OCI-LY7 (cell line): ENCODE measurements around the gene ZNF469. TPM values are rescaled to one million over a fixed set of nuclear protein-coding genes. Genes with fewer than 3 reads are reported as not detected.

ENCODE experiments used
- BruUV-seq: library from RNA; stranded (reverse); fragments of 400-500 nt; replicated peaks from 2 replicates; lab custom pipeline; 2021; lab: Mats Ljungman, UMichigan
- CTCF ChIA-PET: fragments of 300-600 bp; sonication (Branson Sonifier 250); formaldehyde crosslinking; loops from one replicate; lab custom pipeline; 2022; ENCODE audit warnings: antibody characterized with exemption; ENCODE audit not compliant: unreplicated experiment; lab: Charles Lee
- POLR2A ChIA-PET: fragments of 300-600 bp; sonication (Branson Sonifier 250); formaldehyde crosslinking; loops from one replicate; lab custom pipeline; 2022; ENCODE audit warnings: antibody characterized with exemption; lab: Charles Lee
- DNase-seq: peaks from one replicate; pipeline ENCODE4 v3.0.0-alpha.2; 2015; ENCODE audit warnings: low spot score
- H2AFZ ChIP-seq: fragments of 200-600 bp; sonication (generic), shearing (Covaris generic); 2 replicates; pipeline ENCODE4 v1.6.1; 2014; ENCODE audit warnings: mild to moderate bottlenecking, antibody characterized with exemption, low read length, moderate library complexity
- H3K27ac ChIP-seq: fragments of 200-600 bp; sonication (generic); 2 replicates; pipeline ENCODE4 v1.5.1; 2014; ENCODE audit warnings: mixed run types, low read depth, mild to moderate bottlenecking, moderate library complexity, low read length, inconsistent platforms; ENCODE audit not compliant: poor library complexity, severe bottlenecking
- H3K36me3 ChIP-seq: fragments of 200-600 bp; sonication (generic); 2 replicates; pipeline ENCODE4 v1.6.1; 2014; ENCODE audit warnings: mild to moderate bottlenecking, antibody characterized with exemption, low read length, moderate library complexity, mixed read lengths; ENCODE audit not compliant: insufficient read depth
- H3K4me1 ChIP-seq: fragments of 200-600 bp; sonication (generic); 2 replicates; pipeline ENCODE4 v1.5.1; 2014; ENCODE audit warnings: mild to moderate bottlenecking, low read length; ENCODE audit not compliant: insufficient read depth, poor library complexity, severe bottlenecking
- H3K4me2 ChIP-seq: fragments of 200-600 bp; sonication (generic); 2 replicates; pipeline ENCODE4 v1.6.1; 2014; ENCODE audit warnings: mild to moderate bottlenecking, low read length
- H3K4me3 ChIP-seq: fragments of 200-600 bp; sonication (generic); 2 replicates; pipeline ENCODE4 v1.5.1; 2014; ENCODE audit warnings: mild to moderate bottlenecking, low read depth, low read length; ENCODE audit not compliant: poor library complexity, severe bottlenecking
- H3K79me2 ChIP-seq: fragments of 200-600 bp; sonication (generic); 2 replicates; pipeline ENCODE4 v1.6.1; 2016; ENCODE audit warnings: low read depth, mild to moderate bottlenecking, low read length, moderate library complexity, mixed read lengths; ENCODE audit not compliant: insufficient read depth
- H3K9me2 ChIP-seq: fragments of 200-600 bp; sonication (generic); 2 replicates; pipeline ENCODE4 v1.6.1; 2016; ENCODE audit warnings: mild to moderate bottlenecking, low read length, mixed read lengths; ENCODE audit not compliant: insufficient read depth
- H3K9me3 ChIP-seq: fragments of 200-600 bp; sonication (generic); 2 replicates; pipeline ENCODE4 v1.6.1; 2014; ENCODE audit warnings: mild to moderate bottlenecking, mixed run types, low read length, mixed read lengths
- H4K20me1 ChIP-seq: fragments of 200-600 bp; sonication (generic); 2 replicates; pipeline ENCODE4 v1.6.1; 2014; ENCODE audit warnings: mild to moderate bottlenecking, antibody characterized with exemption, low read length, moderate library complexity, mixed read lengths; ENCODE audit not compliant: insufficient read depth
- EZH2phosphoT487 ChIP-seq: fragments of 200-600 bp; sonication (generic); IDR thresholded peaks from 2 replicates; pipeline ENCODE4 v1.6.1; 2018; ENCODE audit warnings: low read depth, borderline replicate concordance, mild to moderate bottlenecking, mixed run types, antibody characterized with exemption, low read length, moderate library complexity, mixed read lengths
- intact Hi-C: fragments of 100-400 bp; cut with micrococcal nuclease; formaldehyde crosslinking; loops from one replicate; pipeline ENCODE4 v1.10.0; 2022; ENCODE audit not compliant: unreplicated experiment
- total RNA-seq, 2 experiments: library from RNA; depleted of rRNA in 1 of 2; stranded (reverse); fragments of >200 nt in 1 of 2; shearing (Covaris generic) in 1 of 2; gene quantifications; 2 replicates each; pipeline ENCODE4 v1.2.3, GENCODE V29; 2014 to 2022
- TF ChIP-seq, protein P1 (sequence below): fragments of 200-600 bp; sonication (generic); conservative IDR thresholded peaks from 2 replicates; pipeline ENCODE4 v1.5.1; 2014; ENCODE audit warnings: mild to moderate bottlenecking, antibody characterized with exemption, low read length, moderate library complexity, mixed read lengths

Gene ZNF469
- total RNA-seq, 2 experiments from 2014 or later = under 0.01 TPM; not detected in 1

DNA sequence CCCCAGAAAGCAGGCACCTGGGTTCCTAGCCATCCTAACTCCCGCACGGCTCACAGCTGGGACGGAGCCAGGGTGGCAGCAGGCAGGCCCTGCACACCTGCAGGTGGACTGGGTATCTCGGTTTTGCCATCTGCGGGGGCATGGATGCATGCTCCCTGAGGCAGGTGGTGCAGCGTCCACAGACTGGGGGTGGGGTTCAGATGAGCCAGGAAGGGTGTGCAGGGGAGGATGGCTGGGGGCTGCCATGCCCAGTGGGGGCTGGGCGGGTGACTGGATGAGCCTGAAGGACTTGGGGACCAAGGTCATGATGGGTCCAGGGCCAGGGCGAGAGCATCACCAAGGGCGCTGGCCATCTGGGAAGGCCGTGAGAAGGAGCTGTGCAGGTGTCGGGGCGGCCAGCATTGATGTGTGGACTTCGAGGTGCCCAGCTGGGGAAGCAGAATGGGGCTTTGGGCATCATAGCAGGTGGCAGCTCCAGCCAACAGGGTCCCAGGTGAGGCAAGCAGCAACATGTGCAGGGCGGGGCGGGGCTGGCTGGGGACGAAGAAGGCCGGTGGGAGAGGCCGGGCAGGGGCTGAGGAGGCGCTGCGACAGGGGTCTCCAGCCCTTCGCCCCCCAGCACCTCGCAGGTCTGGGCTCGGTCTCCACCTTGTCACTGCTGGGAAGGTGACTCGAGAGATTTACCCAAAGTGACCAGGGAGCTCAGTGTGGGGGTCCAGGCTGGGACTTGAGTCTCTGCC lies 41.0 kb upstream of the ZNF469 start:
- CTCF ChIA-PET = no interaction called here
- POLR2A ChIA-PET = no interaction called here

DNA sequence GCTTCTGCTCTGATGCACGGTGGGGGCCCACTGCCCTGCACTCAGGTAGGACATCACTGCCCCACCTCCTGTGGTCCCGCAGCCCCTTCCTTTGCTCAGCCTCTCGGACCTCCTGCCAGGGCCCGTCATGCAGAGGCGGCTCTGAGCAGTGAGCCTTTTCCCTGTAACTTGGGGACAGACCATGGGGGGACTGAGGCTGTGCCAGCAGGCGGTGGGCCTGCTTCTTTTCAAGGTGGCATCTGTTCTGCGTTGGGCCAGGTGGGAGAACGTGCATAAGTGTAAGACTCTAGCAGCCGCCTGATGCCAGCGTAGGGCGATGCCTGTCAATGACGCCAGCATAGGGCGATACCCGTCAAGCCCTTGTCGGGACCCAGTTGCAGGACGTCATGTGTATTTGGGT lies 40.3 kb upstream of the ZNF469 start:
- Histone ChIP-seq H3K4me1 (peaks cover 3% of the 10 kb centered on the region), H3K4me3 (no peak overlapping the region), H3K79me2 (no peaks in the 10 kb centered on the region), H3K9me3 (no peaks in the 10 kb centered on the region), H3K27ac (no peak overlapping the region), H3K36me3 (no peaks in the 10 kb centered on the region), H2AFZ (no peak overlapping the region), H4K20me1 (no peaks in the 10 kb centered on the region), H3K9me2 (no peaks in the 10 kb centered on the region), H3K4me2 (no peak overlapping the region)
- no peak for TF ChIP-seq EZH2phosphoT487
- TF ChIP-seq, protein P1, sequence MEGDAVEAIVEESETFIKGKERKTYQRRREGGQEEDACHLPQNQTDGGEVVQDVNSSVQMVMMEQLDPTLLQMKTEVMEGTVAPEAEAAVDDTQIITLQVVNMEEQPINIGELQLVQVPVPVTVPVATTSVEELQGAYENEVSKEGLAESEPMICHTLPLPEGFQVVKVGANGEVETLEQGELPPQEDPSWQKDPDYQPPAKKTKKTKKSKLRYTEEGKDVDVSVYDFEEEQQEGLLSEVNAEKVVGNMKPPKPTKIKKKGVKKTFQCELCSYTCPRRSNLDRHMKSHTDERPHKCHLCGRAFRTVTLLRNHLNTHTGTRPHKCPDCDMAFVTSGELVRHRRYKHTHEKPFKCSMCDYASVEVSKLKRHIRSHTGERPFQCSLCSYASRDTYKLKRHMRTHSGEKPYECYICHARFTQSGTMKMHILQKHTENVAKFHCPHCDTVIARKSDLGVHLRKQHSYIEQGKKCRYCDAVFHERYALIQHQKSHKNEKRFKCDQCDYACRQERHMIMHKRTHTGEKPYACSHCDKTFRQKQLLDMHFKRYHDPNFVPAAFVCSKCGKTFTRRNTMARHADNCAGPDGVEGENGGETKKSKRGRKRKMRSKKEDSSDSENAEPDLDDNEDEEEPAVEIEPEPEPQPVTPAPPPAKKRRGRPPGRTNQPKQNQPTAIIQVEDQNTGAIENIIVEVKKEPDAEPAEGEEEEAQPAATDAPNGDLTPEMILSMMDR = no peak
- no TSS peak for BruUV-seq
- POLR2A ChIA-PET = no interaction called here
- intact Hi-C loops = no loop called here
- CTCF ChIA-PET = no interaction called here
- DNase-seq = no peak

More for the DNA sequence above, 41.0 kb upstream of the ZNF469 start:
- H3K36me3 ChIP-seq = no peaks in the 10 kb centered on the region
- H2AFZ ChIP-seq = no peak overlapping the region
- H4K20me1 ChIP-seq = no peaks in the 10 kb centered on the region
- no TSS peak for BruUV-seq
- intact Hi-C loops = no loop called here
- H3K27ac ChIP-seq = no peak overlapping the region
- H3K4me1 ChIP-seq = no peaks in the 10 kb centered on the region
- no peaks in the 10 kb centered on the region for H3K9me2 ChIP-seq
- H3K4me3 ChIP-seq = no peak overlapping the region
- no peaks in the 10 kb centered on the region for H3K9me3 ChIP-seq
- H3K4me2 ChIP-seq = no peak overlapping the region
- DNase-seq = no peak
- H3K79me2 ChIP-seq = no peaks in the 10 kb centered on the region
- TF ChIP-seq, protein P1 = no peak
- no peak for TF ChIP-seq EZH2phosphoT487

GRCh38 chr16:88343271-88343791 lies 39.4 kb upstream of the ZNF469 start:
- no peak overlapping the region for H3K4me2 ChIP-seq
- no peak overlapping the region for H3K4me3 ChIP-seq
- H3K79me2 ChIP-seq = no peaks in the 10 kb centered on the region
- H2AFZ ChIP-seq = no peak overlapping the region
- ChIA-PET CTCF (no interaction called here), POLR2A (no interaction called here)
- intact Hi-C loops = no loop called here
- H3K4me1 ChIP-seq = peaks cover 11% of the 10 kb centered on the region
- TF ChIP-seq EZH2phosphoT487 = no peak
- TF ChIP-seq, protein P1 = no peak
- no peaks in the 10 kb centered on the region for H3K9me3 ChIP-seq
- BruUV-seq = no TSS peak
- H3K9me2 ChIP-seq = no peaks in the 10 kb centered on the region
- no peaks in the 10 kb centered on the region for H3K36me3 ChIP-seq
- no peak overlapping the region for H3K27ac ChIP-seq
- H4K20me1 ChIP-seq = no peaks in the 10 kb centered on the region
- DNase-seq = no peak
